RPMI8226 (cell line): ENCODE measurements around the gene FAM222B.

Experiments used
- DNase-seq: peaks from one replicate; pipeline ENCODE4 v3.0.0-alpha.2; 2015

The FAM222B gene

GRCh38 chr17:28710861-28711722 is 131.5 kb downstream of the FAM222B start:
- peak; percentile 86 for DNase-seq

DNA sequence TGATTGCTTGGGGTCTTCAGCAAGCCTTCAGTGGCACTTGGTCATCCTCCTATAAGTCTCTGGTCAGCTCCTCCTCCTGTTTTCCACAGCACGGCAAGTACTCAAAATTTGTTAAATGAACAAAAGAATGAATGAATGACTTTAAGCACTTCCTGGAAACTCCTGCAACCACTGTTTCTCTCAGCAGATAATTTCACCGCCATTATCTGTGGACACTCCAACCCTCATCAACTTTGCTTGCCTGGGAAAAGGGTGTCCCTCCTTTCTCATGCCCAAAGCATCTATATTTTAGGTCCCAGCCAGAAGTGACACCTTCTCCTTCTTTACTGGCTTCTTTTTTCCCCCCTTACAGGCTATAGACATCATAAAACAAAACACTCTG is 135.3 kb downstream of the FAM222B start:
- DNase-seq: no peak

DNA sequence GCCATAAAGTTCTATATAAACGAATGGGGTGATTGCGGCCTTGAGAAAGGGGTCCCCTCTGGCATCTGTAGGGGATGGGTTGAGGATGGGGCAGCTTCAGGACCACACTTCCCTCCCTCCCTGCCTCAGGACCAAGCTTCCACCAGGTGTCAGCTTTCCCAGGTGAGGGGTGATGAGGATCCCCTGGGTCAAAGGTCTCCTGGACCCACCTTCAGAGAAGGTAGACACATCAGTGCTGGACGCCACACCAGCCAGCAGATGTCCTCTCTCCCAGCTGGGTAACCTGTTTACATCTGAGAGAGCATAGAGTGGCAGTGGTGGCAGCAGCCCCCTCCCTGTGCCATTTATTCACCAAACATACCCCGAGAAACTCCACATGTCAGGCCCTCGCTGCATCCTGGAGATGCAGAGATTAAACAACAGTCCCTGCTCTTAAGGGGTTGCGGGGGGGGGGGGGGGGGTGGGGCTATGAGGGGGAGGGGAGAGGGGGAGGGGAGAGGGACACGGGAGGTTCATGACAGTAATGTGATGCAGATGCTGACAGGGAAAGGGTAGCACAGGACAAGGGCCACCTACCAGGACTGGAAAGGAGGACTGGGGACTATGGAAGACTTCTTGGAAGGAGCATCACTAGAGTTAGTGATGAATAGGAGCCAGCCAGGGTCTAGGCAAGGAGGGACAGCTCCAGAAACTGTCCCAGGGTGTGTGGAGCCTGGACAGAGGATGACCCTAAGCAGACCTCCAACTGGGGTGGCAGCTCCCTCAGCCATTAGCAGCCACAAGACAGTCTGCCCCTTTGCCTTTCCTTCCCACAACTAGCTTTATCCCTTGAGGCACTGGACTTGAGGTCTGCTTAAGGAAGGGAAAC is 135.9 kb downstream of the FAM222B start:
- no peak for DNase-seq
